ENCODE results near the gene PSEN1. TPM values are rescaled to one million over a fixed set of nuclear protein-coding genes. Genes with fewer than 3 reads are reported as not detected.

PSEN1 gene
- total RNA-seq, 1 donor from 2014 or later = 53.9 TPM

GRCh38 chr14:73208390-73208789 is 72.1 kb downstream of the PSEN1 start:
- Mint-ChIP-seq H3K4me3 (no peak overlapping the region), H3K27ac (ENCODE audit: unreplicated experiment) (no peak overlapping the region), H3K9me3 (no peaks in the 10 kb centered on the region), H3K4me1 (no peaks in the 10 kb centered on the region), H3K27me3 (ENCODE audit: low read depth) (no peaks in the 10 kb centered on the region), H3K36me3 (ENCODE audit: low read depth) (peaks cover 26% of the 10 kb centered on the region)
- no peak for DNase-seq (ENCODE audit: low read depth, low spot score)
- TF ChIP-seq, protein P1, sequence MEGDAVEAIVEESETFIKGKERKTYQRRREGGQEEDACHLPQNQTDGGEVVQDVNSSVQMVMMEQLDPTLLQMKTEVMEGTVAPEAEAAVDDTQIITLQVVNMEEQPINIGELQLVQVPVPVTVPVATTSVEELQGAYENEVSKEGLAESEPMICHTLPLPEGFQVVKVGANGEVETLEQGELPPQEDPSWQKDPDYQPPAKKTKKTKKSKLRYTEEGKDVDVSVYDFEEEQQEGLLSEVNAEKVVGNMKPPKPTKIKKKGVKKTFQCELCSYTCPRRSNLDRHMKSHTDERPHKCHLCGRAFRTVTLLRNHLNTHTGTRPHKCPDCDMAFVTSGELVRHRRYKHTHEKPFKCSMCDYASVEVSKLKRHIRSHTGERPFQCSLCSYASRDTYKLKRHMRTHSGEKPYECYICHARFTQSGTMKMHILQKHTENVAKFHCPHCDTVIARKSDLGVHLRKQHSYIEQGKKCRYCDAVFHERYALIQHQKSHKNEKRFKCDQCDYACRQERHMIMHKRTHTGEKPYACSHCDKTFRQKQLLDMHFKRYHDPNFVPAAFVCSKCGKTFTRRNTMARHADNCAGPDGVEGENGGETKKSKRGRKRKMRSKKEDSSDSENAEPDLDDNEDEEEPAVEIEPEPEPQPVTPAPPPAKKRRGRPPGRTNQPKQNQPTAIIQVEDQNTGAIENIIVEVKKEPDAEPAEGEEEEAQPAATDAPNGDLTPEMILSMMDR (conservative IDR thresholded peaks at IDR 0.05) = no peak

DNA sequence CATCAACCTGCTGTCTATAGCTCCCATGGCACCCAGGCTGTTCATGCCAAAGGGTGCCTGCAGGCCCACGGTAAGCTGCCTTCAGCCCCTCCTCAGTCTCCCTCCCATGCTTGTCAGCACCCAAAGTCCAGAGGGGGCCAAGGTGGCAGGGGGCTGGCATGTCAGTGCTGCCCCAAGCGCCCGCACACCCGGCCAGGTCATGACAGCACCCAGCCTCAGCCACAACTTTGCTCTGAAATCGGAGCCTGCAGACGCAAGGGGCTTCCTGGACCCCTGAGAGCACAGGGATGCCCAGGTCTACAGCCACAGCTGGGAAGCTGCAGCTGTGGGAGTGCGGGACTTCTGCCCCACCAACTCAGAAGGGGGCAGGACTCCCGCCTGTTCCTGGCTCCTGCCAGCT is 72.5 kb downstream of the PSEN1 start:
- Mint-ChIP-seq H3K27me3 (ENCODE audit: low read depth) (no peaks in the 10 kb centered on the region), H3K27ac (ENCODE audit: unreplicated experiment) (no peak overlapping the region)

DNA sequence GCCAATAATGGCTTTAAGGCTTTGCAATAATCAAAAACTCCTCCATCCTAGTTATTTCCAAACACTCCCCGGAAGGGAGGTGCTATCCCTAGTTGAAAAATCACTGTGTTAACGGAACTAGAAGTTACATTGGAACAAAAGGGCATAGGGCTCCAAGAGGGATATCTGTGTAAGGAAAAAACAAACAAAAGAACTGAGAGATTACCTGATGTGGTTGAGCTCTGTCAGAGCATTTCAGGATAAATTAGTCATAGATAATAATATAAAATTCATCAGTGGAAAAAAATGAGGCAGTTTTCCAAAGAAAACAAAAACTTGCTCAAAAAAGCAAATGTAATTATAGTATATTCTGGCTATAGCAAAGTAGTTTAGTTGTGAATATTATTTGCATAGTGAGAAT is 73.6 kb downstream of the PSEN1 start:
- no peak overlapping the region for H3K27ac Mint-ChIP-seq (ENCODE audit: unreplicated experiment)

More for the DNA sequence above, 72.5 kb downstream of the PSEN1 start:
- TF ChIP-seq, protein P1 (conservative IDR thresholded peaks at IDR 0.05) = no peak
- Mint-ChIP-seq H3K4me3 (no peak overlapping the region), H3K36me3 (ENCODE audit: low read depth) (peaks cover 25% of the 10 kb centered on the region), H3K9me3 (no peaks in the 10 kb centered on the region), H3K4me1 (no peaks in the 10 kb centered on the region)
- DNase-seq (ENCODE audit: low read depth, low spot score) = no peak

DNA sequence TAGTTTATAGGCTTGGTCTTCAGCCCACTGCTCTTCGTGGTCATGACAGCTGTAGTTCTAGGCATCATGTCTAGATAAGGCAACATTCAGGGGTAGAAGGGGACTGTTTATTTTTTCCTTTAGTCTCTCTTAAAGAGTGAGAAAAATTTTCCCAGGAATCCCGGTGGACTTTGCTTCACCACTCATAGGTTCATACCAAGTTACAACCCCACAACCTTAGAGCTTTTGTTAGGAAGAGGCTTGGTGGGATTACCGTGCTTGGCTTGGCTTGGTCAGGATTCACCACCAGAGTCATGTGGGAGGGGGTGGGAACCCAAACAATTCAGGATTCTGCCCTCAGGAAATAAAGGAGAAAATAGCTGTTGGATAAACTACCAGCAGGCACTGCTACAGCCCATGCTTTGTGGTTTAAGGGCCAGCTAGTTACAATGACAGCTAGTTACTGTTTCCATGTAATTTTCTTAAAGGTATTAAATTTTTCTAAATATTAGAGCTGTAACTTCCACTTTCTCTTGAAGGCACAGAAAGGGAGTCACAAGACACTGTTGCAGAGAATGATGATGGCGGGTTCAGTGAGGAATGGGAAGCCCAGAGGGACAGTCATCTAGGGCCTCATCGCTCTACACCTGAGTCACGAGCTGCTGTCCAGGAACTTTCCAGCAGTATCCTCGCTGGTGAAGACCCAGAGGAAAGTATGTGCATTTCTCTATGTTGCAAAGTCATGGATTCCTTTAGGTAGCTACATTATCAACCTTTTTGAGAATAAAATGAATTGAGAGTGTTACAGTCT is 75.1 kb downstream of the PSEN1 start:
- Mint-ChIP-seq H3K4me1 (no peaks in the 10 kb centered on the region), H3K9me3 (no peaks in the 10 kb centered on the region), H3K4me3 (no peak overlapping the region), H3K36me3 (ENCODE audit: low read depth) (peaks cover 19% of the 10 kb centered on the region), H3K27me3 (ENCODE audit: low read depth) (no peaks in the 10 kb centered on the region), H3K27ac (ENCODE audit: unreplicated experiment) (no peak overlapping the region)
- no peak for DNase-seq (ENCODE audit: low read depth, low spot score)
- TF ChIP-seq, protein P1 (conservative IDR thresholded peaks at IDR 0.05) = no peak

More for the DNA sequence above, 73.6 kb downstream of the PSEN1 start:
- Mint-ChIP-seq H3K27me3 (ENCODE audit: low read depth) (no peaks in the 10 kb centered on the region), H3K36me3 (ENCODE audit: low read depth) (peaks cover 25% of the 10 kb centered on the region), H3K9me3 (no peaks in the 10 kb centered on the region), H3K4me1 (no peaks in the 10 kb centered on the region), H3K4me3 (no peak overlapping the region)
- no peak for DNase-seq (ENCODE audit: low read depth, low spot score)
- TF ChIP-seq, protein P1 (conservative IDR thresholded peaks at IDR 0.05) = no peak

DNA sequence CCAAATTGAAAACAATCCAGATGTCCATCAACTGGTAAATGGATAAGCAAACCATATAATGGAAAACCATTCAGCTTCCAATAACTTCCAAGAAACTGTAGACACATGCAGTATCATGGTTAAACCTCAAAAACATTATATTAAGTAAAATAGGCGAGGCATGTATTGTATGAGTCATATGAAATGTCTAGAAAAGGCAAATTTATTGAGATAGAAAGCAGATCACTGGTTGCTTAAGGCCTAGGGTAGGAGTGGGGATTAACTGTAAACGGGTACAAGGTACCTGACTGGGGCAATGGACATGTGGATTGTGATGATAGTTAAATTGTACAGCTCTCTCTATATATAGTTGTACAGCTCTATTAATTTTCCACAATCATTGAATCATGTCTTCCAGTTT is 79.7 kb downstream of the PSEN1 start:
- H3K27me3 Mint-ChIP-seq (ENCODE audit: low read depth) = no peaks in the 10 kb centered on the region
- peaks cover 22% of the 10 kb centered on the region for H3K4me1 Mint-ChIP-seq
- H3K36me3 Mint-ChIP-seq (ENCODE audit: low read depth) = peaks cover 17% of the 10 kb centered on the region
- no peaks in the 10 kb centered on the region for H3K9me3 Mint-ChIP-seq
- no peak overlapping the region for H3K4me3 Mint-ChIP-seq
- H3K27ac Mint-ChIP-seq (ENCODE audit: unreplicated experiment) = peak overlapping the region; percentile 19
- no peak for DNase-seq (ENCODE audit: low read depth, low spot score)
- TF ChIP-seq, protein P1 (conservative IDR thresholded peaks at IDR 0.05) = no peak

Data from neural crest cell (in vitro differentiated cells).